GM21381 (cell line): Measurements from ENCODE around the gene EXOSC7.

ENCODE experiments used
- ATAC-seq: cut with Tn5 transposase; IDR thresholded peaks from one replicate; pipeline ENCODE4 v1.9.1; 2021; ENCODE audit warnings: mild to moderate bottlenecking, moderate library complexity; ENCODE audit not compliant: unreplicated experiment

EXOSC7 gene

DNA sequence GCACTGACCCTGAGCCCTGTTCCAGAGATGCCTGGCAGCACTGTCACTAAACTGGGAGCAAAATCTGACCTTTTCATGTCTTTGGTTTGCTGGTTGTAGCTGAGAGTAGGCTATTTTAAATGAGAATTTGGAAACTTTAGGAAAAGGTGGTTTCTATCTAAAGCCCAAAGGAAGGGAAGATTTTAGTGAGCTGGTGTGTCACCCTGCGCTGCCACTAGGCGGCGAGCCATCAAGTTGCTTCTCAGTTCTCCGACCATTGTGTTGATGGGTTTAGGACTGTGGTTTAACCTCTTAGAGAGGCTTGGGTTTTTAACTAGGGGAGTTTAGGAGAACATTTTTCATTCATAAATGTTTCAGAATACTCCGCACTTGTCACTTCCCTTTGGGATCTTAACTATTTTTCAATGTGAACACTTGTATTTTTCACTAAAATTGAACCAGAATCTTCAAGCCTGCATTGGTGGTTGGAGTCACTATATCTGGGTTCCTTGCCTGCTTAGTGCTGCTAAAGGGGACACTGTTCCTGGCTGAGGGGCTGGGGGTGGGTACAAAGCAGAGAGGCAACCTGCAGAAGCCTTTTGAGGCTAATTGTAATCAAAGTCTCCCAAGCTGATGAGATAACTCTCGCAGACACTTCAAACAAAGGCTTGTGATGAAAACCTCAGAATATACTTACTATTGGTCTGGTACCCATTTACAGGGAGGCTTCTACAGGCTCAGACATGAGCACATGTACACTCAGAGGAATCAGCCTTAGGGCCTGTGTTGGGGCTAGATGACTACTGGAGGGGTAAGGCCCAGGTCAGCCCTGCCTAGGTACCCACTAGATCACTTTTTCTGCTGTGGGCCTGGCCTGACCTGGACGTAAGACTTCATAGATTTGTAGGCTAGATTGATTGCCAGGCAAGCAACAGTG, 16.8 kb downstream of the EXOSC7 start:
- no peak for ATAC-seq

DNA sequence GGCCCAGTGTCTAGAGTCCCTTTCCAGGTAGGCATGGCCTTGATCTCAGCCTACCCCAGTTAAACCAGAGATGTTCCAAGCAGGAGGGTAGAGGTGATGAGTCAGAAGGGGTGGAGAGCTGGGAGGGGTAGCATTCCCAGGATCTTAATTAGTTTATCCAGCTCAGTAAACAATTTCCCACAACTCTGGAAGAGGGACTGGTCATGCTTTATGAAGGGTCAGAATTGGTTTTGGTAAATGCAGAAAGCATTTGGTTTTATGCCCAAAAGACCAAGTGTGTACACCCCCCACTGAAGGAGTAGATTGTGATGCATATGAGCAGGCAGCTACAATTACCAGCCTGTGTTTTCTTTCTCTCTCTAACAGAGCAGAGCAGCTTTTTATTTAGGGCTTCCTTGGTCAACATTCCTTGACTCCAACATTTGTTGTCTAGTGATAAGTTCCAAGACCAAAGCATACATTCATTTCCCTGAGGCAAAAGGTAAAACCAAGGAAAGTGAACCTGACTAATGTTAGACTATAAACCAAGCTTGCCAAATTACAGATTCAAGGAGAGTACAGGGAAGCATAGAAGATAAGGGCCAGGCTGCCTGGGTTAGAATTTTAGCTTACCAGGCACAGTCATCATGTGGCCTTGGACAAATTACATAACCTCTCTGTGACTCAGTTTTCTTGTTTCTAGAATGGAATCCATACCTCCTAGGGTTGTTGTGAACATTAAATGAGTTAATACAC, 17.6 kb downstream of the EXOSC7 start:
- ATAC-seq = no peak

DNA sequence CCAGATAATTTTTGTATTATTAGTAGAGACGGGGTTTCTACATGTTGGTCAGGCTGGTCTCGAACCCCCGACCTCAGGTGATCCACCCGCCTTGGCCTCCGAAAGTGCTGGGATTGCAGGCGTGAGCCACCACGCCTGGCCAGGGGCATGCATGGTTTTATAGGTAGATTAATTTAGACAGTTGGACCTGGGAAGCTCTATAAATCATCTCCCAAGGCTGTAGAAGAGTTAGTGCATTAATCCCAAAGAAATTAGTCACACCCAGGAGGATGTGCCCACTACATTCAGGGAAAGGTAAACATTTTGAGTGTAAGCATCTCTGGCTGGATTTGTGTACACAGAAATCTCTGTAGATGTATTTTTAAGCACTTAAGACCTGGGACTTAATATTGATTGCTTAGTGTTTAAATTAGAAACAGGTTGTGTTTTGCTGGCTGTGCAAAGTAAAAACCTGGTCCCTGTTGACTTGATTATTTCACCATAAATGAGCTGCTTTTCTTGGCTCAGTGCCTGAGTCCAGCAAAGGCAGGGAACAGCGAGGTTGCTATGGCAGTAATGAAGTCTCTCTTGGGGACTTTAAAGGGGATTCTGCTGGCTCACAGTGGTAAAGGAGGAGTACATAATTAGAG, 19.2 kb downstream of the EXOSC7 start:
- ATAC-seq = no peak

DNA sequence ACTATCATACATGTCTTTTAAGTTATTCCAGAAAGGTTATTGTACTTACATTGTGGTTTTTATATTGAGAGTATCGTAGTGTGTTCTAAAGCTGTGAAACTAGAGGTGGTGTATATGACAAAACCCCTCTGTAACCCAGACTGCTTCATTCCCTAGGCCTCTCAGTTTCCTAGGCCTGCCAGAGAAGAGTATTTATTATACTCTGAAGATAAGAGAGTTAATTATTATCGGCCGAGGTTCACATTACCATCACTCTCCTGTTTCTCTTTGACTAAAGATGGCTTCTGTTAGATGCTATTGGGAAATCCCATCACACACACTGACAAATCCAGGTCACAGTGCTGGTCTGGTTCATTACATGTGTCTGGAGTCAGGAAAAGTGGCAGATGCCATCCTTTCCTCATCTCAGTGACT, 20.5 kb downstream of the EXOSC7 start:
- no peak for ATAC-seq

DNA sequence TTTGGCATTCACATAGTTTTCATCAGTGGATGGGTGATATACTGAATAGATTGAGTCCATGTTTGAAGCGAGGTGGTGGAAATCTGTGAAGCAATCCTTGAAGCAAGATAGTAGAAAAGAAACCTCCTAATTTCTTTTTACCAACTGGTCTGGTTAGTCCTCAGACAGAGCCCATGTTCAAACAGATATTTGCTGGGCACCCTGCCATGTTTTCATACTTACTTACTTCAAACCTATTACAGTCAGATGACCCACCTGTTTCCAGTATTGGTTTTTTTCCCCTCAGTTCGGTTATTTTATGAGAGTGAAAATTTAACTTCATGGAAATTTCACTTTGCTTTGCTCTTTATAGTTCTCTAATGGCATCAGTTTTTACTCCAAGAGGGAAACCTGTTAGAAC, 23.7 kb downstream of the EXOSC7 start:
- ATAC-seq = no peak

DNA sequence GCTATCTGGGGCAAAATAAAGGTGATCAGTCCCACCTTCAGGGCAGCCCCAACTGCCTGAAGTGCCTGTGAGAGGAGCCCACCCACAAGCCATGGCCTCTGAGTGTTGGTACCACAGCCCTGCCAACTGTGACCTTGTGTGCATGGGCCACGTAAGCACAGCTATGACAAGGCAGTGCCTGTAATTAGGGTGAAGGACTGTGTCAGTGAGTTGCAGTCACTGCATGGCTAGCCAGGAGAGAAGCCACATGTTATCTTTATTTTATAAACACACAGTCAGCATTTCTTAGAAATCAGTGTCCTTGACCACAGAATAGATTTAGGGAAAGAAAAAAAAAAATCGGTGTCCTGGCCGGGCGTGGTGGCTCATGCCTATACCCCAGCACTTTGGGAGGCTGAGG, 24.8 kb downstream of the EXOSC7 start:
- no peak for ATAC-seq

DNA sequence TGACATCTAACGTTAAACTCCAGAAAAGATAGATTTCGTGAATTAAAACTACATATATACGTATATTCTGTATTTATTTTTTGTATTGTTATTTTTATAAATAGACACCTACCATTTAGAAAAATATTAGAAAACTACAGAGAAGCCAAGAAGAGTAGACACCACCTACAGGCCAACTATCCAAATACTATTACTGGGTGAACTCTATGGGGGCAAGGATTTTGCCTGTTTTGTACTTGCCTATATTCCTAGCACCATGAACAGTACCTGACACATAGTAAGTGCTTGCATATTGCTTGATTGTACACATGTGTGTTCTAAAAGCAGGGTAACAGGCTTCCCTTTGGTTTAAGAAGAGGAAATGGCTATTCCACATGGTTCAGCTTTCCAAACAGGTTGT, 25.7 kb downstream of the EXOSC7 start:
- ATAC-seq = no peak

DNA sequence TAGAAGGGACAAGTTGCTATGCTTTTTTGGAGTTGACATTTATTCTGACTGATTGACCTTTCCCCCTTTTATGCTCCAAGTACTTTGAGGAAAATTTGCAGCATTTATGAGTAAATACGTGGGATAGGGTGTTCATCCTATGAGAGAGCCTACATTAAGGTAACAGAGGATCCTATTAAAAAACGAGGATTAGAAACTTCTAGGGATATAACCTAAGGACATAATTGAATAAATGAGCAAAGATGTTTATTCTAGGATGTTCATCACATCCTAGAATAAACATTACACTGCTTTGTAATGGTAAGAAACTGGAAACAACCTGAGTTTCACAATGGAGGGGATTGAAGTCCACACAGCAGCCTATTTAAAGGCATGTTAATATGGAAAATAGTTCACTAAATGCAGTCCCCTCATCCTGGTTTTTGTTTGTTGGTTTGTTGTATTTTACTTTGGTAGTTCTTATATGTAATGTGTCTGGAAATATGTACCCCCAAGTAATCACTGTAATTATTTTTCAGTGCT, 26.2 kb downstream of the EXOSC7 start:
- no peak for ATAC-seq

DNA sequence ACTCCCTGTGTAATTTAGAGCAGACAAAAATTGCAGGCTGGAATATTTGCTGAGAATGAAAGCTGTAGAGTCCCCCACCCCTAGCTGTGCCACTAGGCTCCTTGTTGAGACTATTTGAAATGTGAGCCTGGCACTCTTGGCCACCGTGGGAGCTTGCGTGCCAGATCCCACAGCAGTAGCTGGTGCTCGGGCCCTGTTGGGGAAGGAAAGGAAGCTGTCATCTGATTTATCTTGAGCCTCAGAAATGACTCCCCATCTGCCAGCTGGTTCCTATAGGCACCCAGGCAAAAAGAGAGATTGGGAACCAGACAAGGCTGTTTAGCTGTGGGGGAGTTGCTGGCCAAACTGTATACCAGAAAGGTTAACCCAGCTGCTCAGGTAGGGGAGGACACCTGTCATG, 26.7 kb downstream of the EXOSC7 start:
- ATAC-seq = no peak

DNA sequence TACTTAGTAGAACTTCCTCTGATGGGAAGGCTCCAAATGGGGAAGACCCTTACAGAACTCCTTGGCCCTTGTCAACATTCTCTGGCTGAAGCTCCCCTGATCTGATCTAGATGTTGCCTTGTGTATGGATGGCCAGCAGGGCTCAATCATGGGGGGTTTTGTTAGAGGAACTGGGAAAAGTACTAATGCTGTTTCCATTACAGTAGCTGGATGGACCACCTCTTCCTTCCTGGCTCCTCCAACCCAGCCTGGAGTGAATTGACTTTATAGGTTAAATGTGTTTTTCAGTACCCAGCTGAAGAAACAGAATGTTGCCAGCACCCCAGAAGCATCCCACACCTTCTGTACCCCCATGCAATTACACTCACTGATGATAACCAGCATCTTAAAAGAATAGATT, 27.4 kb downstream of the EXOSC7 start:
- ATAC-seq = no peak

DNA sequence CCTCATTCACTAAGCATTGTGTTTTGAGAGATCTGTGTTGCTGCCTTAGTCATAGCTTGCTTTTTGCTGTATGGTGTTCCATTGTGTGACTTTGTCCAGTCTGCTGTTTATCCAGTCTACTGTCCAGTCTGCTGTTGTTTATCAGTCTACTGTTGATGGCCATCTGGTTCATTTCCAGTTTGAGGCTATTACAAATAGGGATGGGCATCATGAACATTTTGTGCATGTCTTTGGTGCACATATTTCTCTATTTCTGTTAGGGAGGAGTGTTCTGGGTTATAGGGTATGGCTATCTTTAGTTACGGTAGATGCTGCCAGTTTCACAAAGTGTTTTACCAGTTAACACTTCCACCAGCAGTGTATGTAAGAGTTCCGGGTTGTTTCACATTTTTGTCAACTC, 27.8 kb downstream of the EXOSC7 start:
- ATAC-seq = no peak

DNA sequence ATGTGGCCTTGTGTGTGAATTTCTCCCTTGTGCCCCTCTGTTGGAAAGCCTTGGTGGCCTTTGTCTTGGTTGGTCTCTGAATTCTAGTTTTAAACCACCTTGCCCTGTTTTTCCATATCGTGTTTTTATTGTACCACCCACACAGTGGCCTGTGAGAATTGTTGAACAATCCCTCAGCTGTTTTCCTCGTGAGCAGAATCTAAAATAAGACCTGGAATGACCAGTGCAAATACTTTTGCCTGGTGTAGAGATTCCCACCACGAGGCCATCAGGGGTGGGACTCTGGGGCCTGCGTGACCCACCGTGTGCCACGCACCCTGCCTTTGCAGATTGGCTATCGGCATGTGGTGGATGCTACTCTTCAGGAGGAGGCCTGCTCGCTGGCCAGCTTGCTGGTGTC, 31.0 kb downstream of the EXOSC7 start:
- no peak for ATAC-seq

DNA sequence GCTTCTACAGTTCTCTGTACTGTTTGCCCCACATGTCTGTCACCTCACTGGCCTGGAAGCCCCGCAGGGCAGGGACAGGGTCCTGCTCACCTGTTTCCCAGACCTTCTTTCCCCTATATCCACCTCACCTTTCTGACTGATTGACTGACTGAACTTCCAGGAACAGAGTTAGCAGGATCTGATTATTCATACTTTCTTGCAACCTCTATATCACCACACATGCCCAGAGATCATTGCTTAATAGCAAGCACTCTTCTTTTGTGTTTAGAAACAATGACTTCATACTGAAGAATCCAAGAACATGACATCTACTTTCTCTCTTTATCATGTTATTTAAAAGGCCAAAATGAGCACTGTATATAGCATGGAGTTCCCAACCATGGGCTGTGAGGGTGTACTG, 32.1 kb downstream of the EXOSC7 start:
- ATAC-seq = no peak

DNA sequence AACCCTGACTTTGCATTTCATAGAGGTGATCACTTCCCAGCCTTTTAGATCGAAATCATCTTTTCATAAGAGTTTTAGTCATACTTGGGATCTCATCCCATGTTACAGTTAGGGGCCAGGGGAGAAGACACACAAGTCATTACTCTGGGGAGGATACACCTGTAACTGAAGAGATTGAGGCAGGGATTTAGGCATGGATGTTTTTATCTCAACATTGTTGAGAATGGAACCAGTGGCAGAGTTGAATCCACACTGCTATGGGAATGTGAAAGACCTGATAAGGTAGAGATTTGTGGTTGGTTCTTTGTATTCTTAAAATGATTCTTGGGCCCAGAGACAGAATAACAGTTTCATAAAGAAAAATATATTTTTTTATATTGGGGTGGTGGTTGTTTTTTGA, 33.8 kb downstream of the EXOSC7 start:
- no peak for ATAC-seq

DNA sequence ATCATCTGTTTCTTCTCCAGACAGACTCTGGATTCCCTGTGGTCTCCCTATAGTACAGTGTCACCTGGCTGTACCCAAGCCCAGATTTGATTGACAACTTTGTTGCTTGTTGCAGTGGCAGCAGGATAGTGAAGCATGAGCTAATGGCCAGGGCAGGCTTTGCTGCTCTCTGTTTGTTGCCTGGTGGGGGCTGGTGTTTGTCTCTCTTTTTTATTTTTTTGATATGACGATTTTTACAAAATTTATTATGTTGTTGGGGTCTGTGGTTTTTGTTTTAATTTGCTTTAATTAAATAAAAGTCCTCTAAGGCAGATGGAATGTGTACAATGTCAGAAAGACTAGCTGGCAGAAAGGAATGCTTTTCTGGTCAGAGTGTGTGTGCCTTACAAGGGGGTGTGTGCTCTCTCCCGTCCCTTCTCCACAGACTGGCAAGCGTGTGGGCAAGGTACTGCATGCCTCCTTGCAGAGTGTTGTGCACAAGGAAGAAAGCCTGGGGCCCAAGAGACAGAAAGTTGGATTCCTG, 34.8 kb downstream of the EXOSC7 start:
- ATAC-seq = no peak

DNA sequence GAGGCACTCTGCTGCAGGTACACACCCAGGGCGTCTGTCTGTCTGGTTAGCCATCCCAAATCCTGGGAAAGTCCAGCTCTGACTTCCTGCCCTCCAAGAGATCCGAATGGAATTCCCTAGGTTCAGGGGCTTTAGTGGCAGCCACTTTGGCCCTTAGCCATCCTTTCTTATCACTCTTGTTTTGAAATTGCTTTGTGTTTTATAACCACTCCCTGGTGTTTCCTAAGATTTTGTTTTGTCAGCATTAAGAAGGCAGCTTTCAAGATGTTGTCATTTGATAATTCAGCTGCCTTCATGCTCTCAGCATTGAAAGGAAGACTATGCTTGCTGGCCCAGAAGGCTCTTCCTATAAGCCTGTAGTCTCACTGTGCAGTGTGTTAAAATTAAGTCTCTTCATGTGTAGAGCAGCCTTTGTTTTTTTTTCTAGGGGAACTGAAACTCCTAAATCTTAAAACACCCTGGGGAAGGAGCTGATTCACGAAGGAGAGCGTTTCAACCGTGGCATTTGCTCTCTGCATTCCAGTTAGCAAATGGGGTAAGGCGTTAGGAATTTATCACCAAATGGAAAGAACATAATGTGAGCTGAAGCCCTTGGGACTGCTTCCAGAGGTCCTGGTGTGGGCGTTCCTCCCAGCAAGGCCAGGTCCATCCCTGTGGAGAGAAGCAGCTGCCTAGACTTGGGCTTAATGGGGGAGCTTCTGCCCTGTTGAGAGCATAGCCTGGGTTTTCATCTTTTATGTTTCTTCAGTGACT, 35.9 kb downstream of the EXOSC7 start:
- ATAC-seq = no peak

DNA sequence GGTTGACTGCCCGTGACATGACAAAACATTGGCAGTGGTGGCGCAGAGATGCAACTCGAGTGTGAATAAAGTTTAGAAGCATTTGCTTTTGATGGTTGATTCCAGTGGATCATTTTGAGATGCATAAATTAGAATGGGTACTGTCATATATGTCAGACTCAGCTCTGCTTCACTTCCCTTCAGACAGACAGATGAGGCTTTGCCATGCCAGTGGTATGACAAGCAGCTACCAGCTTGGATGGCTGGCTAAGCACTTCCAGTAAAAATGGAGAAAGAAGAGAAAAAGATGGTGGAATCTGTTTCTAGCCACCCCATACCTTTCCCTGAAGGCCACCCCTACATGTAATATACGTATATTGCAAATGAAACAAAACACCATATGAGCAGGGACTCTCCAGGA, 36.5 kb downstream of the EXOSC7 start:
- ATAC-seq = no peak

DNA sequence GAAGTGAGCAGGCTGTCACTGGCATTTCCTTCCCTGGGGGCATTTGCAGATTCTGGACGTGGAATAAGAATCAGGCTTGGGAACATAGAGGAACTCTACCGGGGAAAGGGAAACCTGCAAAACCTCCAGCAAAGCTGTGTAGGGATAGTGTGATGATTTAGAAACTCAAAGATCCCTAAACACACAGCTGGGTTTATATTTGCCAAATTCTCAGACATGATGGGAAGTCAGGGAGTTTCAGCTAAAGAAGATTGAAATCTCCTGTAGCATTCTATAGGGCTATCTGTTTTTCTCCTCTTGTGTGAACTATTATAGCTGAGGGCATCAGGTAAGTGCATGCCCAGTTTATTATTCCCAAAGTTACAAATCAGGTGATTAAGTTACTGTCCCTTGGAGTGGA, 40.9 kb downstream of the EXOSC7 start:
- ATAC-seq = no peak

DNA sequence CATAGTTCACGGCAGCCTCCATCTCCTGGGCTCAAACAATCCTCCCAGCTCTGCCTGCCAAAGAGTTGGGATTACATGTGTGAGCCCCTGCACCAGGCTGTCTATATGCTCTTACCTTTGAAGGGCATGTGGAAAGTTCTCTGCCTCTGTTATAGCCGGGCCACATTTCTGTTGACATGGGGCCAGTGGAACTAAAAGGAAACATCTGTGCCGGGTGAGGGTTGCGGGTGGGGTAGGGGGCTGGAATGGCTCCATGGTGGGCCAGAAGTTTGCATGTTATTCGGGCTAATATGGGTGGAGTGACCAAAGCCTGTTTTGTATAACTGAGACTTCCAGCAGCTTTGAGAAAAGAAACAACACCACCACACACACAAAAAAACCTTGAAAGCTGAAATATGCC, 41.8 kb downstream of the EXOSC7 start:
- ATAC-seq = no peak

DNA sequence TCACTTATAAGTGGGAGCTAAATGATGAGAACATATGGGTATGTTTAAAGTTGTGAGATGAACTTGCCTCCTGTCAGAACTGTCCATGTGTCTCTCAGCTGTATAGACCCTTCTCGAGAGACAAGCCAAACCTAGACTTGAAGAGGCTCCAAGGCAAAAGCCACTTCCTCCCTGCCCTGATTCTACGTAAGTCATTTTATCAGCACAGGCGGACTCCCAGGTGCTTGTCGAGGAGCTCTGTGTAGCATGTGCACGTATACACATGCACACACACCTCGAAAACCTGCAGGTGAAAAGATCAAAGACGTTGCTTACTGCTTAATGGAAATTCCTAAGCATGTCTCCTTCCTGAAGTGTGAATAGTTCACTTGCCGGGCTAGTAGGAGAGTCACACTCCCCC, 44.5 kb downstream of the EXOSC7 start:
- no peak for ATAC-seq
